Right ventricle myocardium superior (tissue), 1 donor: ENCODE results near the gene ABCB11. TPM values are rescaled to one million over a fixed set of nuclear protein-coding genes. Genes with fewer than 3 reads are reported as not detected.

ENCODE experiments used
- ATAC-seq: fragments of 200-7000 bp; cut with Tn5 transposase; one replicate; pipeline ENCODE4 v1.9.1; 2020; ENCODE audit warnings: mild to moderate bottlenecking; ENCODE audit not compliant: poor library complexity
- DNase-seq: peaks from one replicate; pipeline ENCODE4 v3.0.0-alpha.2; 2020
- intact Hi-C: fragments of 100-400 bp; cut with DNase I; formaldehyde crosslinking; loops from one replicate; pipeline ENCODE4 v1.11.2; 2022
- total RNA-seq: library from RNA; stranded (reverse); fragmentation: NEBNext Ultra II Directional; extraction: Animal tissue kit (Norgen Biotek cat#: 25700); gene quantifications from one replicate; pipeline ENCODE4 v1.2.1, GENCODE V29; 2021
- donor health status: DM: no; HTN: yes; CAD: no; lungs with severe emphysema.

ABCB11 gene
- total RNA-seq, 1 donor from 2014 or later: 0.13 TPM

- intact Hi-C loops: no loop called here
- DNase-seq (no peak), ATAC-seq (no peak)
These were observed 37.6 kb downstream of the ABCB11 start for GRCh38 chr2:168993538-168993937.

- DNase-seq (no peak), ATAC-seq (no peak)
- intact Hi-C loops: no loop called here
These were observed 38.4 kb downstream of the ABCB11 start for GRCh38 chr2:168992591-168993349.

GRCh38 chr2:168992026-168992425 is 39.1 kb downstream of the ABCB11 start:
- intact Hi-C loops: no loop called here
- no peak for ATAC-seq
- no peak for DNase-seq

GRCh38 chr2:168988755-168989154 is 42.4 kb downstream of the ABCB11 start:
- intact Hi-C loops: no loop called here
- DNase-seq (no peak), ATAC-seq (no peak)

GRCh38 chr2:168986398-168986943 is 44.7 kb downstream of the ABCB11 start:
- intact Hi-C loops: no loop called here
- ATAC-seq (no peak), DNase-seq (no peak)

GRCh38 chr2:168981651-168982050 is 49.5 kb downstream of the ABCB11 start:
- intact Hi-C loops: no loop called here
- DNase-seq (no peak), ATAC-seq (no peak)

- DNase-seq (peak; percentile 57), ATAC-seq (no peak)
- intact Hi-C loops: no loop called here
These were observed 52.7 kb downstream of the ABCB11 start for GRCh38 chr2:168978461-168978861.

GRCh38 chr2:168977608-168978007 is 53.5 kb downstream of the ABCB11 start:
- DNase-seq (no peak), ATAC-seq (no peak)
- intact Hi-C loops: no loop called here

GRCh38 chr2:168976034-168976654 is 55.0 kb downstream of the ABCB11 start:
- intact Hi-C loops: no loop called here
- ATAC-seq: peak; percentile 70
- DNase-seq: no peak

- DNase-seq: no peak
- no peak for ATAC-seq
- intact Hi-C loops: no loop called here
These were observed 56.7 kb downstream of the ABCB11 start for GRCh38 chr2:168974428-168974827.

- DNase-seq (no peak), ATAC-seq (no peak)
- intact Hi-C loops: no loop called here
These were observed 59.9 kb downstream of the ABCB11 start for GRCh38 chr2:168971261-168971660.

GRCh38 chr2:168970711-168971233 is 60.4 kb downstream of the ABCB11 start:
- DNase-seq (no peak), ATAC-seq (no peak)
- intact Hi-C loops: no loop called here

- DNase-seq (no peak), ATAC-seq (no peak)
- intact Hi-C loops: no loop called here
These were observed 61.3 kb downstream of the ABCB11 start for GRCh38 chr2:168969865-168970264.

- intact Hi-C loops: no loop called here
- DNase-seq: no peak
These were observed 62.8 kb downstream of the ABCB11 start for GRCh38 chr2:168968342-168968741.

GRCh38 chr2:168964251-168964807 is 66.8 kb downstream of the ABCB11 start:
- intact Hi-C loops: loop anchor here (5.0 kb wide), 1 partner anchor 168 kb away; no protein-coding TSS in a partner anchor
- DNase-seq (no peak), ATAC-seq (no peak)

More at GRCh38 chr2:168968342-168968741, 62.8 kb downstream of the ABCB11 start:
- ATAC-seq: no peak

- intact Hi-C loops: loop anchor here (5.0 kb wide), 1 partner anchor 170 kb away; no protein-coding TSS in a partner anchor
- no peak for DNase-seq
- no peak for ATAC-seq
These were observed 68.5 kb downstream of the ABCB11 start for GRCh38 chr2:168962636-168963035.

GRCh38 chr2:168961450-168962229 is 69.5 kb downstream of the ABCB11 start:
- DNase-seq (no peak), ATAC-seq (peak; percentile 94)
- intact Hi-C loops: loop anchor here (5.0 kb wide), 1 partner anchor 171 kb away; no protein-coding TSS in a partner anchor

- ATAC-seq (no peak), DNase-seq (no peak)
- intact Hi-C loops: no loop called here
These were observed 74.7 kb downstream of the ABCB11 start for GRCh38 chr2:168956392-168956791.

GRCh38 chr2:168955321-168955720 is 75.8 kb downstream of the ABCB11 start:
- DNase-seq (no peak), ATAC-seq (no peak)
- intact Hi-C loops: no loop called here
